Stimulated activated CD8-positive, alpha-beta memory T cell treated with anti-CD3 and anti-CD28 coated beads, Interleukin-7, amount 100 ng/mL, for 24 hours (primary cell): ENCODE measurements around the gene ELOB.
"Not testable (repeated sequence)": the region's sequence is repeated elsewhere in the genome, so short reads cannot be mapped to it uniquely, and the experiment has no call there.

Source experiments
- DNase-seq: peaks from one replicate; pipeline ENCODE4 v3.0.0-alpha.2; 2020; ENCODE audit warnings: low read depth

The ELOB gene

DNA sequence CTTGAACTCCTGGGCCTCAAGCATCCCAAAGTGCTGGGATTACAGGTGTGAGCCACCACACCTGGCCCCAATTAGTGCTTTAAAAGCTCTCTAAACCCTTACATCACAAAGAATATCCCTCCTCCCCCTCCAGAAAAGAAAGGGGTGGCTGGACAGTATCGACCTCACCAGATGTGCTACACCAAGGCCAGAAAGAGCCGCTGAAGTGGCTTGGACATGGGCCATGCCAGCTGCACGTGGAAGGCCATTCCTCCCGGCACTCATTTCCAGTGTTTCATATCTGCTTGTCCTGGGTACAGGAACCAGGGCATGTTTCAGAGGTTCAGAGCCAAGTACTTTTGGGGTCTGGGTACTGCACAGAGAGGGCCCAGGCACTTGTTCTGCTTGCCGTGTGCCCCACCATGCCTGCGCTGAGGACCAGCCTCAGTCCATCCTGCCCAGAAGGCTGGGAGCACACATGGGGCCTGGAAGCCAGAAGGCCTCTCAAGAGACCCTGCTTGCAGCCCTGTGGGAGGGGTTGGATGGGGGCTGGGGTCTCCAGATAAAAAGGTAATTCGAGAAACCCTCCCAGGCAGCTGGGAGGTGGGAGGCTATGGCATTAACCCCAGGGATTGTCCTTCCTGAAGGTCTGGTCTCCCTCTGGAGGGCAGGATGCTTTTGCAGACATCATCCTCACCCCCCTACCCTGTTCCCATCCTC is 28.2 kb downstream of the ELOB start:
- DNase-seq = no peak

DNA sequence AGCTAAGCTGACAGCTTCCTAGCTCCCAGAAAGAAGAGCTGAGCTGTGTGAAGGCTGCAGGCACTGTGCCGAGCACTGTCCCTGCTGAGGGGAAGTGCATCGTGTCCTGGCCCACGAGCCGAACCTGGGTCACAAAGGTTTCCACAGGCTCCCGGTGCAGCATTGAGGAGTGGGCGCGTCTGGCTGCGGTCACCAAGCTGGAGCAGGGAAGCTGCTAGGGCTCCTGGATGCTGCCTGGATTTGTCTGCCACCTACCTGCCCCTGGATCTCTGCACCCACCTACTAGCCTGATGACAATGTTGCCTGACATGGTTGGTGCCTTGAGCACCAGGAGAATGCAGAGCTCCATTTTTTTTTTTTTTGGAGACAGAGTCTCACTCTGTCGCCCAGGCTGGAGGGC is 31.1 kb downstream of the ELOB start:
- DNase-seq = no peak

DNA sequence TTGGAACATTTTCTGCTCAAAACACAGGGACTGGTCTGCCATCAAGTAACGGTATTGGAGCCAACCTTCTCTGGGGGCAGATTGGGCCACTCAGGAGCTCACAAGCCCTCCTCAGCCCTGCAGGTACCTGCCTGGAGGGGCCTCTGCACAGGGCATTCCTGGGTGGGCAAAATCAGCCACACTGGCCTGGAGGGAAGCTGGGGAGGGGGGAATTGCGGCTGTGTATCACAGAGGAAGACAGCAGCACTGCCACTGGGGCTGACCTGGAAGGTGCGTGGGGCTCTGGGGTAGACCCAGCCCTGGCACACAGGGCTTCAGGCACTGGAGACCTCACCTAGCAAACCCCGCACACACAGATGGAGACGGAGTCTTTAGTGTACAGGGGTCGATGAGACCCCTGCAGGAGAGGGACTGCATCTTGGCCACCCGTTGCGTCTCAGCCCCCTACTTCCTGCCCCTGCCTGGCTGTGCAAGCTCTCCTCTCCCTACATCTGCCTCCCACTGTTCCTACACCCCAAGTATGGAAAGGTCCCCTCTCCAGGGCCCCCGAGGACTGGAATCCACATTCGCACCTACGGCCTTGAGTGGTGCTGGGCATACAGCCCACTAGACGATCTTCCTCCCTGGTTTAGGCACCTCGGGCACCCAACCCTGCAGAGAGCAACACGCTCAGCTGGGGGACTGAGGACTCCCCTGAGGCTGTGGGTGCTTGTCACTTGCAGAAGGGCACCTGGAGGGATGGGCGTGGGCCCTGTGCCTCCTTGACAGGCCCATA is 31.8 kb downstream of the ELOB start:
- DNase-seq = no peak

DNA sequence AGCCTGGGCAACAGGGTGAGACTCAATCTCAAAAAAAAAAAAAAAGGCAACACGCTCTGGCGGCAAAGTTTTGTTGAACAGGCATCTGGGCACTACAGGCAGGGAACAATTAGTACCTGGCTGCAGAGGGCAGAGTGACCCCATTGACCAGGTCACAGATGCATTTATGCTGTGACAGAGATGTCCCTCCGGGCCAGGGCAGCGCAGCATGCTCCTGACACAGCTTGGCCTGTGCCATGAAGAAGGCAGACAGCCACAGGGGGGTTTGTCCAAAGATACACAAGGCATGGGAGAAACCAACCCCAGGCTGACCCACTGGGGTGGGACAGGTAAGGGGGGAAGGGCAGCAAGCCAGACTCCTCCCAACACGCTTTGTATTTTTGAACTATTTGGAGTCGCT is 32.4 kb downstream of the ELOB start:
- no peak for DNase-seq

DNA sequence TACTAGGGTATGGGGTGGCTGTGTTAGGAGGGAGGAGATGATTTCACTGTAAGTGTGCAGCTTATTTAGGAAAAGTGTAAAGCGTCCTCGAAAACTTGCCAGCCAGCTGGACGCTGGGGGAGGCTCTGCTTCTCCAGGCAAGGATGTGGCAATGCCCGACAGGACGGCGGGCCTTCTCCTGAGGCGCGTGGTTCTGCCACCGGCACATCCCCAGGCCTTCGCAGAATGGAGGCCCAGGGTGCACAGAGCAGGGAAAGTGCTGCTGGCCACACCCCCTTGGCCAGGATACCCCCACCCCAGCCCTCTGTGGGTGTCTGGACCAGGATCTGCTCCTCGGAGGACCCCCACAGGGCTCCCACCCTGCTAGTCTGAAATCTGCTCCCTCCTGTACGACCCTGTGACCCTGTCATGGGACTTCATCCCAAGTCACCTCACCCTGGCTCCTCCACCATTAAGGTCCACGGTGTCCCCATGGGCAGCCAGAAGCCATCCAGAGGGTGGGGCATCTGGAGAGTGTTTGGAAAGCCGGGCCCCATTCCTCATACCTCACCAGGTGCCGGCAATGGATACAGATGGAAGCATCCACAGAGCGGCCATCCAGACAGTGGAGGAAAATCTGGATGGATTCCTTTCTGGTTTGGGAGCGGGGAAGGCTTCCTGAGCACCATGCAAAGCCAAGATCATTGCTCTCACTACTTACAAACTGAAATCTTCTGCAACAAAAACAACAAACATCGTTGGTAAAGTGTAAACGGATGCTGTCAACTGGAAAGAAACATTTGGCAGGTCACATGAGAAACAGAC is 33.9 kb downstream of the ELOB start:
- DNase-seq = no peak

DNA sequence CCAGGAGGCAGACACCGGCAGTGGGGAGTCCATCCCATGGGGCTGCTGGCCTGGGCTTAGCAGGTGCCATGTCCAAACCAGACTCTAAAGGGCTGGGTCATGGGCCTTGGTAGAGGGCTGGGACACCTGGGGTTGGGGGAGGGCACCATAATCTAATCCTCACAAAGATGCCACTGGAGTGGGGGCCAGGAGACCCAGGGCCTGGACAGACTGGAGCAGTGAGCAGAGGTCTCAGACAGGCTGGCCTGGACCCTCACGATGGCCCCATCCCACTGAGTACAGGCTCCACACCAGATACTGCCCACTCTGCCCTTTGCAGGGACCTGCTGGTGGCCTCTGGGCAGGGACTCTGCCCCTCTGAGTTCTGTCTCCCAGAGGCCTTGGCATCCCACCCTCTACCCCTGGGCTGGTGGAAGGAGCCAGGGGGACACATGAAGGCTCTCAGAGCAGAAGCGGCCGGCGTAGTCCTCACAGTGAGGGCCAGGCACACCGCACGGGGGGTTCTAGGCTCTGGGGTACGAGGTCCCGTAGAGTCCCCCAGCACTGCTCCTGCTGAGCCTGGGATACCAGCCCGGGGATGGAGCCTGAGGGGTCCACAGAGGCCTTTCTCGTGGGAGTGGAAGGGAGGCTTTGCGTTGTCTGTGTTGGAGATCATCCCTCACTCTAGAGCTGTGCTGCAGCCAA is 34.6 kb downstream of the ELOB start:
- DNase-seq = no peak

DNA sequence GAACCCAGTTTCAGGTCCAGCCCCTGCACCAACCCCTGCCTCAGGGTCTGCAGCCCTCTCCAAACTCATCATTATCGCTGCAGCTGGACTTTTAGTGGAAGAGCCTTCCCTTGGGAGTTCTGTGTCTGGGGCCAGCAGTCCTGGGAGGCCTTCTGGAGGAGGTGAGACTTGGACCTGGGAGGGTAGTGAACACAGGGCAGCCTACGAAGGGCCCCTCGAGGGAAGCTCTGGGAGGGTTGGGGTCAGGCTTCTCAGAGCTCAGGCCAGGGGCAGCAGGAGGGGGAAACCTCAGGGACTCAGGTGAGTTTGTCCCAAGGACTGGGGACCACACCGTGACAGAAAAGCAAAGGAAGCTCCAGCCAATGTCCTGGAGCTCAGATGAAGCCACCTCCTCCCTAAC is 35.9 kb downstream of the ELOB start:
- no peak for DNase-seq

DNA sequence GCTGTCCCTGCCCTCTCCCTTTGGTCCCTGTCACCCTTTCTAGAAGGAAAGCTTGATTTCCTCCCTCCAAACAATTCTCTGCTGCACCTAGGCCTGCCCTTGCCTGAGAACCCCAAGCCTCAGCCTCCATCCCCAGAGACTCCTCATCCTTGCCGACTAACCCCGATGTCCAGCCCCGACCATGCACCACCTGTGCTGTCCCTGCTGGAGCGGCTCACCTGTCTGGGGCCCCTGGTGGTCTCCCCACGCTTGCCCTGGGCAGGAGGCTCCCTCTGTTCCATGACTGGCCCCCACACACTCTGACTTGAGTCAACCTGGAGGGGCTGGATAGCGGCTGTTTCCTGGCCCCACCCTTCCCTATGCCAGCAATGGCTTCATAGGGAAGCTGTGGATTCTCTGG is 36.6 kb downstream of the ELOB start:
- no peak for DNase-seq

DNA sequence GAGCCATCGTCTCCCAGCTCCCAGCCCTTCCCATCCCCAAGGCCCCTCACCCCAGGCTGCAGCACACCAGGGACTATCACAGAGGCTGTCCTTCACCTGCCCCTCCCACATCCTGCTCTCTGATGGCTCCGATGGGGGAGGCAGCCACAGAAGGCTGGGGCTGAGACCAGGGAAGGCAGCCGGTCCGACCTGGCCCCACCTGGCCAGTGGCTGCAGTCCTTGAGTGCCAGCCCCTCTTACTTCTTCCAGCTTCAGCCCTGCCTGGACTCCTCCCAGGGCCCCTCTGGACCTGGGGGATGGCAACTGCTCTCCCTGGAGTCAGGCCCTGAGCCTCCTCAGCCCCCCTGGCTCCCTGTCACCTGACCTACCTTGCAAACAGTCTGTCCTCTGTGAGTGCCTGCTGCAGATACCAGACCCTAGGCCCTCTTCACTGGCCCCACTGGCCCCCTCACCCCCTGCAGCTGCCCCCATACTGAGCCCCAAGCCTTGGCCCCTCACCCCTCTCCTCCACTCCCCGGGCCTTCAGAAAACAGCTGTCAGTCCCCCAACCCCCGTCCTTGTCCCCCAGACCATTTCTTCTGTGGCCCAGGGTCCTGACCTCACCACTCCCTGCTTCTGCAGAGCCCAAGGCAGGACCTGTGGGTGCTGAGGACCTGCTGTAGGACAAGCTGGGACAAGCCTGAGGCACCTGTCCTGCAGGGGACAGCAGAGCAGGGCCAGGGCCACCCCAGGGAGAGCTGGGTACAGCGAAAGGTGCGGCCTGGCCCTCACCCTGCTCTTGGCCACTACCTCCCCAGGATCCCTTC is 37.3 kb downstream of the ELOB start:
- no peak for DNase-seq

DNA sequence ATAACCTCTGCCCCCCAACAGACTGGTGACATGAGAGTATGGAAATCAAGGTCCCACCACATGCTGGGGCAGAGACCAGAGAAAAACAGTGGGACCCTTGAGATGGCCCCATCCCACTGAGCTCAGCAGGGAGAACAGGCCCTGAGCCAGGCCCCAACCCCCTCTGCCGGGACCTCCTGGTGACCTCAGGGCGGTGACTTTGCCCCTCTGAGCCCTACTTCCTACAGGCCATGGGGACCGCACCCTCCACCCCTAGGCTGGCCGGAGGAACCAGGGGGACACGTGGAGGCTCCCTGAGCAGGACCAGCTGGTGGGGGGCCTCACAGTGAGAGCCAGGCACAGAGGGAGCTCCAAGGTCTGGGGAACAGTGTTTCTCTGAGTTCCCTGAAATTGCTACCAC is 38.5 kb downstream of the ELOB start:
- DNase-seq = no peak

DNA sequence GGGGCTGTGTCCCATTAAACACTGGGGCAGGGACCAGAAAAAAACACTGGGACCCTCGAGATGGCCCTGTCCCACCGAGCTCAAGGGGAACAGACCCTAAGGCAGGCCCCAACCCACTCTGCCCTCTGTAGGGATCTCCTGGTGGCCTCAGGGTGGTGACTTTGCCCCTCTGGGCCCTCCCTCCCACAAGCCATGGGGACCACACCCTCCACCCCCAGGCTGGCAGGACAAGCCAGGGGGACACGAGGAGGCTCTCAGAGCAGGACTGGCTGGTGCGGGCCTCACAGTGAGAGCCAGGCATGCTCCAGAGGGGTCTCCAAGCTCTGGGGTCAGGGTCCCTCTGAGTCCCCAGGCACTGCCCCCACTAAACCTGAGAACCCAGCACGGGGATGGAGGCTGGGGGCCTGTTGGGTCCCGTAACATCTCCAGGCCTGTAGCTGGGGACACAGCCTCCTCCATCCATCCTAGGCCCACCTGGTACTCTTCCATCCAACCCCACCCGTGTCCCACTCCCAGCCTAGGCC is 39.1 kb downstream of the ELOB start:
- DNase-seq = no peak

DNA sequence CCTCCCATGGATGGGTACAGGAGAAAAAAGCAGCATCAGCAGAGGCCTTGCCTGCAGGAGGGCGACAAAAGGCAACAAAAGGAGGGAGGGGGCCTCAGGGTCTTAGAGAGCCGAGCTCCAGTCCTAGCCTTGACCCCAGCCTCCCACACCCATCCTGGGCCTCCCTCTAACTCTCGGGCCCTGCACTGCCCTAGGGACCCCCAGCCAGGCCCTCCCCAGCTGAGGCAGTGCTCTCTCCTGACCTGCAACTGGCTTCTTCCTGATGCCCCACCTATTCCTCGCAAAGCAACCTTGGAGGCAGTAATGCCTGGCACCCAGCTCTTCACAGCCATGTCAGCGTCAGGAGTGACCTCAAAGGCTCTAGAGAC is 39.9 kb downstream of the ELOB start:
- DNase-seq = no peak

DNA sequence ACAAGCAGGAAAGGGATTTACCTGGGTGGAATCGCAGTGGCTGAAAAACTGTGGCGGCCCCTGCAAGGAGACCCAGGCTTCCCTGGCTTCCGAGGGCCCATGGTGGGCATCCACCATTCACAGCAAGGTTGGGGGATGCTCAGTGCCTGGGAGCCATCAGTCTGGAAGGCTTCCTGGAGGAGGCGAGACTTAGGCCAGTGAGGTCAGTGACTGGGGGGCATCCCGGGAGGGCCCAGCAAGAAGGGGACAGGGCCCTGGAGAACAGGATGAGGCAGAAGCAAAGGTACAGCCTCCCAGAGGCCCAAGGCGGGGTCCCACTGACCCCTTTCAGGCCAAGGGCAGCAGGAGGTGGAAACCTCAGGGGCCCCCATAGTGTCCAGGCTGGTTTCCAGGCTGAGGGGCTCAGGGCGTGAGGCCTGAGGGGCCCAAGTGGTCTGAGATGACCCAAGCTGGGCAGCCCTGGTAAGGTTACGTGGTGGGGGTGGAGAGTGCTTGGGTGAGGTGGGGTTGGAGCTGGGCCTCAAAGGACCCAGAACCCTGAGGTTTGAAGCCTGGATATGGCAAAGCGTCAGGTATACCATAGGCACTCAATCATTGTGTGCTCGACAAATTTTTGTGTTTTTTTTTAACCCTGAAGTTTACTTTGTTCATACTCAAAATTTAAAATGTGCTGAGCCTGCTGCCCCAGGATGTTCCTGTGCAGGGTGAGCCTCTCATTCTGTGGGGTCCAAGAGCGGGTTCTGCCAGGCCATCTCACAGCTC is 40.4 kb downstream of the ELOB start:
- DNase-seq = no peak

DNA sequence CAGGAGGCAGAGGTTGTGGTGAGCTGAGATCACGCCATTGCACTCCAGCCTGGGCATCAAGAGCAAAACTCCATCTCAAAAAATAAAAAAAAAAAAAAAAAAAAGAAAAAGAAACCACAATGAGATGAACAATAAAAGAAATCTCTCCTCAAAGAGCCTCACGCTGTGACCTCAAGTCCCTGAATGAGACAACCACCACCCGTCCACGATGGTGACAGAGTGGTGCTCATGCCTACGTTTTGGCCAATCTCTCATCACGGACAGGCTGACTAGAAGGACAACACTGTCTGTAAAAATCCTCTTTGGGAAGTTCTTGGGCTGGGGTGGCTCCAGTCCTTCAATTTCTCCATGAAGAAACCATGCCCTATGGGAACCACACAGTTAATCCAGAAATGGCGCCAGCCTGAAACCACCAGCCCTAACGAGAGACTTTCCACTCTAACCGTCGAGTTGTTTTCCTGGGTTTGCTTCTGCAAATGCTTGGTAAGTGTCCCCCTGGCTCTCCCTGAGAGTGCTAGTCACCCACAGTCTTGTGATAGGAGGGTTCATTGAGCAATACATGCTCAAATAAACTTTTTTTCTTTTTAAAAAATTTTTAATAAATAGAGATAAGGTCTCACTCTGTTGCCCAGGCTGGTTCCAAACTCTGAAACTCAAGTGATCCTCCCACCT is 42.1 kb downstream of the ELOB start:
- no peak for DNase-seq

DNA sequence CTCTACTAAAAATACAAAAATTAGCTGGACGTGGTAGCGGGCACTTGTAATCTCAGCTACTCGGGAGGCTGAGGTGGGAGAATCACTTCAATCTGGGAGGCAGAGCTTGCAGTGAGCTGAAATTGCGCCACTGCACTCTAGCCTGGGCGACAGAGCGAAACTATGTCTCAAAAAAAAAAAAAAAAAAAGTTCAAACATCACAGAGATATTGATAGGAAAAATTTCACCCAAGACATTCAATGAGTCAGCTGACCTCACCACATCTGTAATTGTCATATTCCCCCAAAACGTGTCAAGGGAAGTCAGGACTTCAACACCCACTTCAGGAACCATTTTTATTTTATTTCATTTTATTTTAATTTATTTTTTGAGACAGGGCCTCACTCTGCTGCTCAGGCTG is 49.0 kb downstream of the ELOB start:
- DNase-seq = no peak

DNA sequence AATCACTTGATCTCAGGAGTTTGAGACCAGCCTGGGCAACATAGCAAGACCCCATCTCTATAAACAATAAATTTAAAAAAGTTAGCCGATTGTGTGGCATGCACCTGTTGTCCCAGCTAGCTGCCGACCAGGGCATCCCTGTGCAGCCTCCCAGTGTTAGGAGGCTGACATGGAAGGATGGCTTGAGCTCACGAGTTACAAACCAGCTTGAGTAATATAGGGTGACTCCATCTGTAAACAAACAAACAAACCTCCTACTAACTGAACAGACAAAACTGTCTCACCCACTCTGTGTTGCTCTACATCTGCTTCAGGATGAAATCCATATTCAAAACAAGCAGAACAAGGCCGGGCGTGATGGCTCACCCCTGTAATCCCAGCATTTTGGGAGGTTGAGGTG is 50.2 kb downstream of the ELOB start:
- DNase-seq = no peak

DNA sequence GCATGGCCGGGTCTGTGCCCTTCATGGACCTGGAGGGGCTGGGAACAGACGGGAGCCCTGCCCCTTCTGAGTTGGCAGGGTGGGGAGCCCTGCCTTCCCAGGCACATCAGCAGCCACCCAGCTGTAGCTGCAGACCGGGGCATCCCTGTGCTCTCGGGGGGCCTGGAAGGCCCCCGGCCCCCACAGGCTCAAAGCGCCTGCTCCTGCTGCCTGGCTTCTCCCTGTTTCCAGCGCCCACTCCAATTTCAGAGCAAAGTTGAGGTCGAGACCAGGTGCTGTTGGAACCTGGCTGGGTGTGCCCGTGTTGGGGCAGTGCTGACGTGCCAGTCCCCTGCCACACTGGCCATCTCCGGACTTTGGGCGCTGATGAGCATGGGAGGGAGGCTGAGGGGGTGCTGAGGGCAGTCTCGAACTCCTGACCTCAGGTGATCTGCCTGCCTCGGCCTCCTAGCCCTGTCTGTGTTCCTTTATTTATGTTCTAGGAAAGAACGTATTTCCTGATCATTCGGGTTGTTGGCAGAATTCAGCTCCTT is 52.2 kb downstream of the ELOB start:
- DNase-seq = no peak

DNA sequence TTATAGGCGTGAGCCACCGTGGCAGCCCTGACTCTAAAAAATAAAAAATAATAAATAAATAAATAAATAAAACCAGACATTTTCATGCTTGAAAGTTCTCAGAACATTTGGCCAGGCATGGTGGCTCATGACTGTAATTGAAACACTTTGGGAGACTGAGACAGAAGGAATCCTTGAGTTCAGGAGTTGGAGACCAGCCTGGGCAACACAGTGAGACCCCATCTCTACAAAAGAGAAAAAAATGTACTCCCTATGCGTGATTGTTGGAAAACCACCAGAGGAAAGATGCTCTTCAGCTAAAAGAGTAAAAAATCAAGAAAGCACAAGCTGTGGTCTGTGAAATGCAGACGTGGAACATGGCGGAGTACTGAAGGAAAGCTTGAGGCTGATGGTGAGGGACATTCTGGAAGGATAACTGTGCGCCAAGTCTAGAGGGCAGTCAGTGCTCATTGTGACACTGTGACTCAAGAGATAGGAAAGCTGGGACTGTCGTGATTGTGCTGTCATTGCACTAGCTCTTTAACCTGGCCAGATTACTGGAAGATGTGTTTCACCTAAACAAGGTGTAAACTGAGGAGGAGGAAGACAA is 52.9 kb downstream of the ELOB start:
- DNase-seq = no peak

DNA sequence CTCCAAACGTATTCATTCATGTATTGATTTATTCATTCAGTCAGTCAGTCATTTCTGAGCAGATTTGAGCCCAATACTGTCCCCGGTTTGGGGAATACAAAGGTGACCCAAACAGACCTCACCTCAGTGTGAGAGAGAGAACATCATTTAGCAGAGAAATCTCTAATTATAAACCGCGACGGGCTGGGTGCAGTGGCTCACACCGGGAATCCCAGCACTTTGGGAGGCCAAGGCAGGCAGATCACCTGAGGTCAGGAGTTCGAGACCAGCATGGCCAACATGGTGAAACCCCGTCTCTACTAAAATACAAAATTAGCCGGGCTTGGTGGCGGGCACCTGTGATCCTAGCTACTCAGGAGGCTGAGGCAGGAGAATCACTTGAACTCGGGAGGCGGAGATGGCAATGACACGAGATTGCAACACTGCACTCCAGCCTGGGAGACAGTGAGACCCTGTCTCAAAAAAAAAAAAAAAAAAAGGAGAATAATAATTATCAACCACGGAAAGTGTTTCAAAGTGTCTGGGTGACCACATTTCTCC is 55.4 kb downstream of the ELOB start:
- not testable (repeated sequence) for DNase-seq
